Astrocyte of the cerebellum (primary cell): ENCODE results near the gene ZBED5.
A peak's percentile ranks its signal among the peaks of the same experiment; 100 is the strongest.

Experiments used
- DNase-seq: peaks from one replicate; pipeline ENCODE4 v3.0.0-alpha.2; 2011; ENCODE audit warnings: low read depth
- H3K4me3 ChIP-seq: 2 replicates; pipeline ENCODE4 v1.5.1; 2011; ENCODE audit warnings: mild to moderate bottlenecking, low read depth, low read length, moderate library complexity
- CTCF ChIP-seq: IDR thresholded peaks from 2 replicates; pipeline ENCODE4 v1.5.1; 2012; ENCODE audit warnings: low read length, low read depth, moderate library complexity, mild to moderate bottlenecking; ENCODE audit errors: missing control alignments
- in situ Hi-C: cut with HindIII; loops from 2 replicates; pipeline ENCODE4 v1.10.0; 2017; ENCODE audit warnings: low sequenced_read_pairs

Gene ZBED5

GRCh38 chr11:10857459-10857708, 469 bp downstream of the ZBED5 start:
- peak overlapping the region; percentile 97 for H3K4me3 ChIP-seq
- no peak for DNase-seq
- in situ Hi-C loops: no loop called here
- TF ChIP-seq CTCF: no peak

- DNase-seq: no peak
- in situ Hi-C loops: no loop called here
- H3K4me3 ChIP-seq: peak overlapping the region; percentile 97
- no peak for TF ChIP-seq CTCF
These were observed 979 bp downstream of the ZBED5 start for GRCh38 chr11:10856689-10857458.

GRCh38 chr11:10855295-10855694, 2.6 kb downstream of the ZBED5 start:
- no peak for TF ChIP-seq CTCF

GRCh38 chr11:10847960-10848860, 9.6 kb downstream of the ZBED5 start:
- H3K4me3 ChIP-seq: no peak overlapping the region
- in situ Hi-C loops: no loop called here
- DNase-seq: no peak
- no peak for TF ChIP-seq CTCF

More at GRCh38 chr11:10855295-10855694, 2.6 kb downstream of the ZBED5 start:
- in situ Hi-C loops: no loop called here
- no peak for DNase-seq
- H3K4me3 ChIP-seq: no peak overlapping the region

GRCh38 chr11:10846660-10847059, 11.2 kb downstream of the ZBED5 start:
- in situ Hi-C loops: no loop called here
- H3K4me3 ChIP-seq: no peak overlapping the region
- DNase-seq: no peak
- no peak for TF ChIP-seq CTCF

GRCh38 chr11:10845589-10845988, 12.3 kb downstream of the ZBED5 start:
- no peak for DNase-seq
- no peak for TF ChIP-seq CTCF
- in situ Hi-C loops: no loop called here
- no peak overlapping the region for H3K4me3 ChIP-seq
